Muscle of leg (tissue), 16 donors: ENCODE data around the gene KIF22. TPM values are rescaled to one million over a fixed set of nuclear protein-coding genes. Genes with fewer than 3 reads are reported as not detected.
"Not testable (repeated sequence)": the region's sequence is repeated elsewhere in the genome, so short reads cannot be mapped to it uniquely, and the experiment has no call there.

Experiments used
- DNase-seq: peaks from one replicate; pipeline ENCODE4 v3.0.0; 2013
- H3K27ac ChIP-seq: one replicate; pipeline ENCODE4 v1.5.1; 2013; ENCODE audit warnings: mild to moderate bottlenecking, low read length, control low read depth
- H3K27me3 ChIP-seq: one replicate; pipeline ENCODE4 v1.6.1; 2013; ENCODE audit warnings: low read length; ENCODE audit not compliant: control insufficient read depth, insufficient read depth
- H3K36me3 ChIP-seq: one replicate; pipeline ENCODE4 v1.6.1; 2013; ENCODE audit warnings: low read length; ENCODE audit not compliant: control insufficient read depth, insufficient read depth
- H3K4me1 ChIP-seq: one replicate; pipeline ENCODE4 v1.6.1; 2013; ENCODE audit warnings: low read length; ENCODE audit not compliant: control insufficient read depth, insufficient read depth
- H3K4me3 ChIP-seq: one replicate; pipeline ENCODE4 v1.5.1; 2013; ENCODE audit warnings: low read length, control low read depth
- H3K9me3 ChIP-seq: replicated peaks from 2 replicates; pipeline ENCODE4 v1.6.1; 2013; ENCODE audit warnings: low read depth, low read length; ENCODE audit not compliant: control insufficient read depth
- WGBS: methylation state at CpG from one replicate; pipeline ENCODE4 v1.1.5; 2013; ENCODE audit warnings: missing lambda C conversion rate; ENCODE audit not compliant: insufficient coverage; 5-methylcytosine and 5-hydroxymethylcytosine counted together
- long read RNA-seq, 11 donors: transcript quantifications; one replicate each; lab custom pipeline, GENCODE V29; 2026
- polyA plus RNA-seq, 8 donors: library from polyadenylated mRNA; unstranded; fragments of 120-200 nt; gene quantifications; one replicate each; pipeline versions ENCODE4 v1.2.1 to v1.2.3, GENCODE V29; 2013; ENCODE audit warnings: inconsistent platforms in 1 of 8, low replicate concordance in 1 of 8; ENCODE audit not compliant: insufficient read length in 8 of 8, insufficient read depth in 1 of 8
- total RNA-seq: library from RNA; stranded (reverse); fragments of 120-200 nt; gene quantifications from one replicate; pipeline ENCODE4 v1.2.4, GENCODE V29; 2013

KIF22 gene
- 26.2 TPM for total RNA-seq
- polyA plus RNA-seq, result 10 to 100 TPM; 29.2 to 43.0 (median 39.6) TPM
- long read RNA-seq, donor 1, transcript KIF22-201 (14 exons, 2,113 nt), result major isoform, 5 of 15 reads
- long read RNA-seq, donor 1, partial matches to known transcripts, result 10 of 15 reads
- long read RNA-seq, donor 1, other reads (novel, unspliced or antisense), result 0 of 15 reads
- long read RNA-seq, donor 2, partial matches to known transcripts, result 0 of 2 reads
- long read RNA-seq, donor 2, other reads (novel, unspliced or antisense), result 0 of 2 reads
- long read RNA-seq, donor 3, transcript KIF22-201 (14 exons, 2,113 nt), result major isoform, 9 of 35 reads
- long read RNA-seq, donor 3, partial matches to known transcripts, result 26 of 35 reads
- long read RNA-seq, donor 3, other reads (novel, unspliced or antisense), result 0 of 35 reads
- long read RNA-seq, donor 4, partial matches to known transcripts, result 8 of 11 reads
- long read RNA-seq, donor 4, other reads (novel, unspliced or antisense), result 0 of 11 reads
- long read RNA-seq, donor 5, transcript KIF22-201 (14 exons, 2,113 nt), result major isoform, 16 of 64 reads
- long read RNA-seq, donor 5, partial matches to known transcripts, result 48 of 64 reads
- long read RNA-seq, donor 5, other reads (novel, unspliced or antisense), result 0 of 64 reads
- long read RNA-seq, donor 6, transcript KIF22-201 (14 exons, 2,113 nt), result major isoform, 12 of 37 reads
- long read RNA-seq, donor 6, partial matches to known transcripts, result 25 of 37 reads
- long read RNA-seq, donor 6, other reads (novel, unspliced or antisense), result 0 of 37 reads
- long read RNA-seq, donor 7, transcript KIF22-201 (14 exons, 2,113 nt), result major isoform, 5 of 29 reads
- long read RNA-seq, donor 7, partial matches to known transcripts, result 24 of 29 reads
- long read RNA-seq, donor 7, other reads (novel, unspliced or antisense), result 0 of 29 reads
- long read RNA-seq, donor 8, transcript KIF22-201 (14 exons, 2,113 nt), result major isoform, 6 of 16 reads
- long read RNA-seq, donor 8, partial matches to known transcripts, result 10 of 16 reads
- long read RNA-seq, donor 8, other reads (novel, unspliced or antisense), result 0 of 16 reads
- long read RNA-seq, donor 9, partial matches to known transcripts, result 6 of 9 reads
- long read RNA-seq, donor 9, other reads (novel, unspliced or antisense), result 0 of 9 reads
- long read RNA-seq, donor 10, transcript KIF22-201 (14 exons, 2,113 nt), result major isoform, 8 of 16 reads
- long read RNA-seq, donor 10, partial matches to known transcripts, result 8 of 16 reads
- long read RNA-seq, donor 10, other reads (novel, unspliced or antisense), result 0 of 16 reads
- long read RNA-seq, donor 11, transcript KIF22-201 (14 exons, 2,113 nt), result major isoform, 8 of 21 reads
- long read RNA-seq, donor 11, partial matches to known transcripts, result 13 of 21 reads
- long read RNA-seq, donor 11, other reads (novel, unspliced or antisense), result 0 of 21 reads

GRCh38 chr16:29790183-29790948 is at the start of gene KIF22:
KIF22 (plus strand) TSS chr16:29790751; CDS start chr16:29790760, 9 bp downstream.
- H3K4me1 ChIP-seq, result peaks cover 20% of the 10 kb centered on the region
- peaks cover 2% of the 10 kb centered on the region for H3K27me3 ChIP-seq
- H3K36me3 ChIP-seq, result peaks cover 8% of the 10 kb centered on the region
- H3K9me3 ChIP-seq, result no peaks in the 10 kb centered on the region
- DNase-seq, result peak; percentile 100
- peak within 1 kb of the TSS; percentile 96 for H3K4me3 ChIP-seq
- 2% methylated on average over 63 of the region's 67 CpGs for WGBS
- peak within 1 kb of the TSS; percentile 91 for H3K27ac ChIP-seq

GRCh38 chr16:29742683-29743275 is 47.8 kb upstream of the KIF22 start:
- 71% methylated on average over 2 of the region's 7 CpGs for WGBS

GRCh38 chr16:29743475-29743826 is 47.1 kb upstream of the KIF22 start:
- WGBS, result no CpG with 5 or more reads among the region's 5 CpGs
- Histone ChIP-seq H3K36me3 (no peaks in the 10 kb centered on the region), H3K27ac (no peak overlapping the region), H3K4me3 (no peak overlapping the region), H3K4me1 (no peaks in the 10 kb centered on the region), H3K9me3 (no peaks in the 10 kb centered on the region), H3K27me3 (no peaks in the 10 kb centered on the region)
- DNase-seq, result no peak

More at GRCh38 chr16:29742683-29743275, 47.8 kb upstream of the KIF22 start:
- Histone ChIP-seq H3K4me1 (no peaks in the 10 kb centered on the region), H3K4me3 (no peak overlapping the region), H3K36me3 (no peaks in the 10 kb centered on the region), H3K27me3 (no peaks in the 10 kb centered on the region), H3K27ac (no peak overlapping the region), H3K9me3 (no peaks in the 10 kb centered on the region)
- DNase-seq, result no peak

GRCh38 chr16:29743827-29744531 is 46.6 kb upstream of the KIF22 start:
- no peak for DNase-seq
- H3K9me3 ChIP-seq, result no peaks in the 10 kb centered on the region
- H3K27me3 ChIP-seq, result no peaks in the 10 kb centered on the region
- H3K4me3 ChIP-seq, result no peak overlapping the region
- H3K4me1 ChIP-seq, result no peaks in the 10 kb centered on the region
- H3K36me3 ChIP-seq, result no peaks in the 10 kb centered on the region
- 84% methylated on average over 16 of the region's 21 CpGs for WGBS
- no peak overlapping the region for H3K27ac ChIP-seq

- no peaks in the 10 kb centered on the region for H3K36me3 ChIP-seq
- no peaks in the 10 kb centered on the region for H3K27me3 ChIP-seq
- no peak for DNase-seq
- H3K27ac ChIP-seq, result no peak overlapping the region
- no peak overlapping the region for H3K4me3 ChIP-seq
- 86% methylated on average over 19 of the region's 20 CpGs for WGBS
- H3K4me1 ChIP-seq, result no peaks in the 10 kb centered on the region
- H3K9me3 ChIP-seq, result no peaks in the 10 kb centered on the region
Measured at GRCh38 chr16:29744541-29745101, 45.9 kb upstream of the KIF22 start.

- peak; percentile 9 for DNase-seq
- no peaks in the 10 kb centered on the region for H3K36me3 ChIP-seq
- peak overlapping the region; percentile 31 for H3K4me3 ChIP-seq
- no peak overlapping the region for H3K27ac ChIP-seq
- 70% methylated on average over 13 of the region's 16 CpGs for WGBS
- no peaks in the 10 kb centered on the region for H3K9me3 ChIP-seq
- no peaks in the 10 kb centered on the region for H3K27me3 ChIP-seq
- H3K4me1 ChIP-seq, result no peaks in the 10 kb centered on the region
Measured at GRCh38 chr16:29745121-29745852, 45.3 kb upstream of the KIF22 start.

GRCh38 chr16:29745853-29746345 is 44.7 kb upstream of the KIF22 start, which contains the start of gene C16orf54:
C16orf54 (minus strand) TSS chr16:29745990; CDS start chr16:29744951, 1,039 bp downstream.
- Histone ChIP-seq H3K9me3 (no peaks in the 10 kb centered on the region), H3K27me3 (no peaks in the 10 kb centered on the region), H3K4me3 (peak within 1 kb of the TSS; percentile 31), H3K36me3 (no peaks in the 10 kb centered on the region), H3K27ac (no peak within 1 kb of the TSS), H3K4me1 (no peaks in the 10 kb centered on the region)
- WGBS, result 66% methylated on average over 12 of the region's 12 CpGs
- peak; percentile 67 for DNase-seq

- H3K36me3 ChIP-seq, H3K4me1 ChIP-seq, H3K27ac ChIP-seq, DNase-seq, H3K27me3 ChIP-seq, H3K9me3 ChIP-seq, H3K4me3 ChIP-seq: not testable (repeated sequence)
- WGBS, result 70% methylated on average over 3 of the region's 4 CpGs
Measured at GRCh38 chr16:29746518-29746917, 44.0 kb upstream of the KIF22 start.
